Thymus (tissue), 11 donors: ENCODE measurements around the gene RHOA. TPM values are rescaled to one million over a fixed set of nuclear protein-coding genes. Genes with fewer than 3 reads are reported as not detected.
"Not testable (repeated sequence)": the region's sequence is repeated elsewhere in the genome, so short reads cannot be mapped to it uniquely, and the experiment has no call there.

Experiments used
- DNase-seq, 9 donors: peaks; one replicate each; pipeline ENCODE4 v3.0.0-alpha.2; 2013; ENCODE audit warnings: low spot score in 9 of 9, low read depth in 6 of 9, missing footprints in 1 of 9
- H3K27ac ChIP-seq, 2 donors: one replicate each; pipeline ENCODE4 v1.5.1; 2013; ENCODE audit warnings: control low read depth in 1 of 2, low read depth in 1 of 2, low read length in 1 of 2, mild to moderate bottlenecking in 1 of 2, moderate library complexity in 1 of 2
- H3K27me3 ChIP-seq, 2 donors: one replicate each; pipeline ENCODE4 v1.5.1; 2013; ENCODE audit warnings: low read length in 1 of 2; ENCODE audit not compliant: control insufficient read depth in 2 of 2, insufficient read depth in 1 of 2
- H3K36me3 ChIP-seq, 2 donors: one replicate each; pipeline ENCODE4 v1.5.1; 2013; ENCODE audit warnings: low read length in 1 of 2, mild to moderate bottlenecking in 1 of 2, moderate library complexity in 1 of 2; ENCODE audit not compliant: control insufficient read depth in 2 of 2, insufficient read depth in 2 of 2
- H3K4me1 ChIP-seq, 2 donors: one replicate each; pipeline ENCODE4 v1.5.1; 2013; ENCODE audit warnings: low read length in 2 of 2; ENCODE audit not compliant: control insufficient read depth in 2 of 2, insufficient read depth in 2 of 2
- H3K4me3 ChIP-seq, 2 donors: one replicate each; pipeline ENCODE4 v1.5.1; 2013; ENCODE audit warnings: low read length in 2 of 2, control low read depth in 1 of 2, mild to moderate bottlenecking in 1 of 2
- H3K9me3 ChIP-seq, 2 donors: one replicate each; pipeline ENCODE4 v1.5.1; 2013; ENCODE audit warnings: low read length in 1 of 2, mild to moderate bottlenecking in 1 of 2; ENCODE audit not compliant: control insufficient read depth in 2 of 2, insufficient read depth in 1 of 2
- whole genome bisulfite sequencing: extraction: QIAGEN DNeasy Blood & Tissue Kit; methylation state at CpG from one replicate; pipeline ENCODE4 v1.1.7; 2013; 5-methylcytosine and 5-hydroxymethylcytosine counted together
- polyA plus RNA-seq: library from polyadenylated mRNA; stranded (reverse); fragments of 200-250 nt; gene quantifications from one replicate; pipeline ENCODE4 v1.2.3, GENCODE V29; 2013
- total RNA-seq: library from RNA; stranded (reverse); fragments of 120-200 nt; gene quantifications from one replicate; pipeline ENCODE4 v1.2.4, GENCODE V29; 2013
- donor health status: healthy.

Gene RHOA
- total and polyA plus RNA-seq, 2 donors: 202 to 368 TPM

DNA sequence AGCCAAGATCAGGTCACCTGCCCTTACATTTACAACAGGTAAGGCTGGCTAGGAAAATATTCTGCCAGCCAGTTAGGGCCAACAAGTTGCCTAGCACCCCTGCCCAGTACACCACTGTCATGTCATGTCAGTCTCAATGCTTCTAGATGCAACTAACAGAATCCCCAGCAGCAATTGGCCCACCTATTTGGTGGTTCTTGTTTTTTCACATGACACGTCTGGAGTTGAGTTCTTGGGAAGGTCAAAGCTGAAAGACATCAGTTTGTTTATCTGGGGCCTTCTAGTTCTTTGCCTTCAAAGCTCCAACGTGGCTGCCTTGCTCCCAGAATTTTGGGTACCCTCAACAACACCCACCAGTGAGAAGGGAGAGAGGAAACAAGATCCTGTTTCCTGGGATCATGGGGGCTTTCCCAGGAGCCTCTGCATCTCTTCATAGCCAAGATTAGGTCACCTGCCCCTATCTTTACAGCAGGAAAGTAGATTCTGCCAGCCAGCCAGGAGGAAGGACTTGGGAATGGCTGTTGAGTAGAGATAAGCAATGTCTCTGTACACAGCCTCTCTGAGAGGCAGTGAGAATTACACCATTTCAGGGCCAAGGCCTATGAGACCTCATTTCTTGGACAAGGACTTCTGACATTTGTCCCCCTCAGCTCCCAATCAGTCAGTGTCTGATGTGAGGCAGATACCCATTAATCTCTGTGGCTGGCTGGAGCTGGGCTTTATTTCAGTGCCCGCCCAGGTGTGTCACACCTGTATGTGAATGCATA, 62.2 kb downstream of the RHOA start:
- no peaks in the 10 kb centered on the region for H3K27me3 ChIP-seq
- peaks cover 0 to 3% of the 10 kb centered on the region in 2 donors for H3K36me3 ChIP-seq
- H3K27ac ChIP-seq: no peak overlapping the region
- no peak overlapping the region for H3K4me3 ChIP-seq
- peaks cover 0 to 21% of the 10 kb centered on the region in 2 donors for H3K4me1 ChIP-seq
- H3K9me3 ChIP-seq: no peaks in the 10 kb centered on the region
- DNase-seq: no peak
- WGBS: 86% methylated on average over 3 of the region's 3 CpGs

DNA sequence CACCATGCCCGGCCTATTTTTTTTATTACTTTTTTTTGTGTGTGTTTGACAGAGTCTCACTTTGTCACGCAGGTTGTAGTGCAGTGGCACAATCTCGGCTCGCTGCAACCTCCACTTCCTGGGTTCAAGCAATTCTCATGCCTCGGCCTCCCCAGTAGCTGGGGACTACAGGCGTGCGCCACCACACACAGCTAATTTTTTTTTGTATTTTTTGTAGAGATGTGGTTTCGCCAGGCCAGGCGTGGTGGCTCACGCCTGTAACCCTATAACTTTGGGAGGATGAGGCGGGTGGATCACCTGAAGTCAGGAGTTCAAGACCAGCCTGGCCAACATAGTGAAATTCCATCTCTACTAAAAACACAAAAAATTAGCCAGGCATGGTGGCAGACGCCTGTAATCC, 63.4 kb downstream of the RHOA start:
- not testable (repeated sequence) for H3K27me3 ChIP-seq, H3K36me3 ChIP-seq, DNase-seq, H3K9me3 ChIP-seq, H3K27ac ChIP-seq, H3K4me3 ChIP-seq
- WGBS: 99% methylated on average over 12 of the region's 12 CpGs
- H3K4me1 ChIP-seq: peaks cover 0 to 23% of the 10 kb centered on the region in 2 donors

DNA sequence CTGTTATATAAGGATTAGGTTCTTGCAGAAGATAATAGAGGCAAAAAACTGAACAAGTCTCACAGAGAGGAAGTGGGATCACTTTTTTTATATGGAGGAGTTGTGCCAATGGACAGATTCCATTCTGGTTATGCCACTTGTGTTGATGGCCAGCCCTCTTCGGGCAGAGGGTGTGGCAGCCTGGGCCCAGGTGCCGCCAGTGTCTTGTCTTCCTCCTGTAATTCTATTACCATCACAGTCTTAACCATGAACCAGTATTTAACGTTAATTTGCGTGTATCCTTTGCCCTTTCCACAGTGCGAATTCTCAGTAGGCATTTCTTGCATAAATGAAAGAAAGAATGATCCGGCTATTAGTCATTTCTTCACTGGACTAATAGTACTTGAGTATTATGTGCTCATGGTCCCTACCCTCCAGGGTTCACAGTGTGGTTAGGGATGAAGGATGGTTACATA, 65.0 kb downstream of the RHOA start:
- Histone ChIP-seq H3K4me3 (no peak overlapping the region), H3K27ac (no peak overlapping the region), H3K4me1 (peaks cover 4 to 23% of the 10 kb centered on the region in 2 donors), H3K36me3 (no peaks in the 10 kb centered on the region), H3K9me3 (no peaks in the 10 kb centered on the region), H3K27me3 (no peaks in the 10 kb centered on the region)
- 91% methylated on average over 6 of the region's 6 CpGs for WGBS
- DNase-seq: no peak

DNA sequence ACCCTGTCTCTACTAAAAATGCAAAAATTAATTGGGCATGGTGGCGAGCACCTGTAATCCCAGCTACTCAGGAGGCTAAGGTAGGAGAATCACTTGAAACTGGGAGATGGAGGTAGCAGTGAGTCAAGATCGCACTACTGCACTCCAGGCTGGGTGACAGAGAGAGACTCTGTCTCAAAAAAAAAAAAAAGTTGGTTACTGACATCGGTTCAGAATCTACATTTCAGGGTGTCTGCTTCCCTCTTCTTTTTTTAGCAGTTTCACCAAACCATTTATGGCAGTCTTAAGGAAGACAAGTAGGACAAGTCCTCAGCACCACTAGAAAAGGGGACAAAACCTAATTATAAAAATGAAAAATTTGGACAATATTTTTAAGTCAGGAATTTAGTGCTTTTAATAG, 68.6 kb downstream of the RHOA start:
- Histone ChIP-seq H3K36me3 (no peaks in the 10 kb centered on the region), H3K4me3 (no peak overlapping the region), H3K4me1 (peaks cover 22 to 43% of the 10 kb centered on the region in 2 donors), H3K27me3 (no peaks in the 10 kb centered on the region), H3K27ac (no peak overlapping the region), H3K9me3 (peaks cover 0 to 4% of the 10 kb centered on the region in 2 donors)
- WGBS: 60% methylated on average over 3 of the region's 3 CpGs
- no peak for DNase-seq

DNA sequence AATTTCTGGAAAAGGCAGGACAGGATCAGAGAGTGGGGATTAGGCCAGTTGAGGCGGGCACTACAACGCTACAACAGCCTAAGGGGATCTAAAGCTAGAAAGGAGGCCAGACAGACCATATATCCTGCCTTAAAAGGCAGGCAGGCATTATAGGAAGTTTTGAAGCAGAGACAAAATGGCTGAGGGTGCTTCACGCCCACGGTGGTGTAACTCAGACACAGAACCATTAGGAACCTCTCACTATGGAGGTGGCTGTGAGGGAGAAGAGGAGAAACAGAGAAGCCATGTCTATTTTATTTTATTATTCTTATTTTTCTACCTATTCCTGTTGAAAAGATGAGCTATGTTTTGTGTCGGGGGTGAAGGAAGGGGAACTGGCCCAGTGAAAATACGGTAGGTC, 69.8 kb downstream of the RHOA start:
- Histone ChIP-seq H3K4me1 (peaks cover 22 to 43% of the 10 kb centered on the region in 2 donors), H3K36me3 (peaks cover under 1 to 2% of the 10 kb centered on the region in 2 donors), H3K27me3 (no peaks in the 10 kb centered on the region), H3K9me3 (peaks cover 0 to 4% of the 10 kb centered on the region in 2 donors), H3K27ac (peak overlapping the region; percentile 8 to 81), H3K4me3 (no peak overlapping the region)
- no peak for DNase-seq
- 92% methylated on average over 6 of the region's 6 CpGs for WGBS

DNA sequence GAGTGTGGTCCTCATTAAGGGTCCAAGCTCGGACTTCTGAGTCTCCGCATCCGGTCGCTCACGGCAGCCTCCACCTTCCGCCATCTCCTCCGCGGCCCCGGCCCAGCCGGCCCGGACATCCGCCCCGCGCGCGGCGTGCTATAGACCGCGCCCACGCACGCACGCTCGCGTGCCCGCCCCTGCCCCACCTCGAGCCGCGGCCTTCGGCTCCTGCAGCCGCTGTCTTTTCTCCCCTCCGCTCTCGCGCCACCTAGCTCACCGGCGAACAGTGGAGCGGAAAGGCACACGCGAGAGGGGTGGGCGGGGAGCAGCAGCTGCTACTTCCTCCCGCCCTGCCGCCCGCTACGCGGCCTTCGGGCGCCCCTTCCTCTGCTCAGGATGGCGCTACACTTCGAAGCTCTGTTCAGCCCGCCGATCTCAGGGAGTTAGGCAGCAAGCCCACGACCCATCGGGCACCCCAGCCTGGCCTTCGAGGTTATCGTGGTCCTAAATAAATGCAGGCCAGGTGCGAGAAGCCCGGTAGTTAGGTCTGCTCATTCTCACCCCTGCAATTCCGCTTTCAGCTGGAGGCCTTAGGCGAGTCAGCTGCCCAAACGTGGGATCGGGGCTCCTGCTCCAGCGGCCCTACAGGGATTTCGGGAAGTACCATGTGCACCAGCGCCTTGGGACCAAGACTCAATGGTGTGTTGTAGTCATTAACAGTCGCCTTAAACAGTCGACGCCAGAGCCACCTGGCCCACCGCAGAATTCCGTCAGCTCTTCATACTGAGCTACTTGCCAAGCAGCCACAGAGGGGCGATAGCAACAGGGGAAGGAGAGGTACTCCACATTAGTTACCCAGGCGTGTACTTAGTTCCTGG, 71.6 kb downstream of the RHOA start, which contains the start of gene USP4:
USP4 (minus strand) TSS at position 113 of the 860 bp plus-strand sequence; CDS start at position 84, 29 bp downstream.
- H3K4me1 ChIP-seq: peaks cover 22 to 41% of the 10 kb centered on the region in 2 donors
- peaks cover 0 to 4% of the 10 kb centered on the region in 2 donors for H3K9me3 ChIP-seq
- H3K36me3 ChIP-seq: peaks cover 5 to 10% of the 10 kb centered on the region in 2 donors
- H3K27me3 ChIP-seq: no peaks in the 10 kb centered on the region
- H3K4me3 ChIP-seq: peak within 1 kb of the TSS; percentile 94 to 95
- peak within 1 kb of the TSS; percentile 100 for H3K27ac ChIP-seq
- peak; percentile 77 to 97 (median 87) for DNase-seq
- under 1% methylated on average over 70 of the region's 70 CpGs for WGBS

DNA sequence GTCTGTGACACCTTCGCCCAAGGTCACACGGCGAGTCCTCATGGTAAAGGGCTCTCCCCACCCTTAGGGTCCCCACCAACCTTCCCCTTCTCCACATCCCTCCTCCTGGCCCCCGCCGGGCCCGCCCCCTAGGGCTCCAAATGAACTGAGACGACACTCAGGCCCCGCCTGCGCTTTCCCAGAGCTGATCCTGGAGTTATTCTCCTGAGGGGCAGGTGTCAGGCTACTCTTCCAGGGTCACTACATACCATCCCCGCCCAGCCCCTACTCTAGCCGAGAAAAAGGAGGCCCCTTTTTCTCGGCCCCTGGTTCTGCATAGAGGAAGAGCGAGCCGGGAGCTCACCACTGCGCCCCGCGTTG, 72.2 kb downstream of the RHOA start:
- Histone ChIP-seq H3K4me3 (peak overlapping the region; percentile 94 to 95), H3K9me3 (peaks cover 0 to 4% of the 10 kb centered on the region in 2 donors), H3K27ac (peak overlapping the region; percentile 100), H3K36me3 (peaks cover 8 to 16% of the 10 kb centered on the region in 2 donors), H3K4me1 (peaks cover 22 to 35% of the 10 kb centered on the region in 2 donors), H3K27me3 (no peaks in the 10 kb centered on the region)
- DNase-seq: peak in 1 of 9 donors; percentile 10
- WGBS: 1% methylated on average over 17 of the region's 17 CpGs

DNA sequence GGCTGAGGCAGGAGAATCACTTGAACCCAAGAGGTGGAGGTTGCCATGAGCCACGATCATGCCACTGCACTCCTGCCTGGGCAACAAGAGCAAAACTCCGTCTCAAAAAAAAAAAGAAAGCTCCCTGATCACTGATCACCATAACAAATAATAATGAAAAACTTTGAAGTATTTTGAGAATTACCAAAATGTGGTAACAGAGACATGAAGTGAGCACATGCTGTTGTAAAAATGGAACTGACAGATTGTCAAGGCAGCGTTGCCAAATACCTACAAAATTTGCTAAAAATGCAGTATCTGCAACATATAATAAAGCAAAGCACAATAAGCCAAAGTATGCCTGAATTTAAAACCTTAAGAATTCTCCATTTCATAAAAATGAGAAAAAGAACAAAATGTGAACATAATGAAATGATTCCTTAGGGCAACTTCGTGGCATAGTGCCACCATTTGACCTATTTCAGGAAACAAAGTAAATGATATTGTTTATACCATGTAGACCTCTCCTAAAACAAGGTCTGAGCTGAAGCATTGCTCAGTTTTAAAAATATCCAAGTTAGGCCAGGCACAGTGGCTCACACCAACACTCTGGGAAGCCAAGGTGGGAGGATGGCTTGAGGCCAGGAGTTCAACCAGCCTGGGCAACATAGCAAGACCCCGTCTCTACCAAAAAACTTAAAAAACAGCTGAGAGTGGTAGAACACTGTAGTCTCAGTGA, 77.7 kb downstream of the RHOA start:
- 97% methylated on average over 5 of the region's 5 CpGs for WGBS
- Histone ChIP-seq H3K27ac (no peak overlapping the region), H3K36me3 (peaks cover 48 to 62% of the 10 kb centered on the region in 2 donors)

More for the DNA sequence above, 77.7 kb downstream of the RHOA start:
- no peak for DNase-seq
- Histone ChIP-seq H3K4me3 (no peak overlapping the region), H3K4me1 (peaks cover 4 to 5% of the 10 kb centered on the region in 2 donors), H3K9me3 (no peaks in the 10 kb centered on the region), H3K27me3 (no peaks in the 10 kb centered on the region)
